ENCODE data around the gene TRPM3. TPM values are rescaled to one million over a fixed set of nuclear protein-coding genes. Genes with fewer than 3 reads are reported as not detected.
"Not testable (repeated sequence)": the region's sequence is repeated elsewhere in the genome, so short reads cannot be mapped to it uniquely, and the experiment has no call there.

The TRPM3 gene
- total RNA-seq, 1 donor from 2014 or later = 0.40 TPM

GRCh38 chr9:70765946-70766345 is 355.5 kb downstream of the TRPM3 start:
- DNase-seq (ENCODE audit: low read depth in 2 of 2) = no peak

- no peak for DNase-seq (ENCODE audit: low read depth in 2 of 2)
These were observed 360.2 kb downstream of the TRPM3 start for GRCh38 chr9:70761139-70761670.

GRCh38 chr9:70760228-70760627 is 361.2 kb downstream of the TRPM3 start:
- no peak for DNase-seq (ENCODE audit: low read depth in 2 of 2)

- DNase-seq (ENCODE audit: low read depth in 2 of 2) = no peak
These were observed 368.1 kb downstream of the TRPM3 start for GRCh38 chr9:70753311-70753710.

GRCh38 chr9:70749066-70749465 is 372.4 kb downstream of the TRPM3 start:
- DNase-seq (ENCODE audit: low read depth in 2 of 2) = no peak

GRCh38 chr9:70747261-70747718 is 374.1 kb downstream of the TRPM3 start:
- DNase-seq (ENCODE audit: low read depth in 2 of 2) = no peak

DNA sequence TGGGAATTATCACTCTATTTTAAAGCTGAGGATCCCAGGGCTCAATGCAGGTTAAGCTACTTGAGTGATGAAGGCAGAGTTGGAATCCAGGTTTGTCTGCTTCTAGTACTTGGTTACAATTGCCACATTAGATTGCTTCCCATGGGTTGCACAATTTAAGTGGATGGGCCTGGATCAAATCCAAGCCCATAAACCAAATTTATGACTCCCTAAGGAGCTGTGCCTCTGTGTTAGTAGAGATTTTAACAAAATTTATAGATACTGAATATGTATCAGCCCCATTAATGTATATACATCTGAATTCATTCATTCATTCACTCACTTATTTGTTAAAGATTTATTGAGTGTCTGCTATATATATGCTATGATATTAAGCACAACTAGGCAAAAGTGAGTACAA is 374.7 kb downstream of the TRPM3 start:
- no peak for DNase-seq (ENCODE audit: low read depth in 2 of 2)

- DNase-seq (ENCODE audit: low read depth in 2 of 2) = no peak
These were observed 375.1 kb downstream of the TRPM3 start for GRCh38 chr9:70746316-70746715.

- DNase-seq (ENCODE audit: low read depth in 2 of 2) = not testable (repeated sequence)
These were observed 396.6 kb downstream of the TRPM3 start for GRCh38 chr9:70724794-70725193.

- DNase-seq (ENCODE audit: low read depth in 2 of 2) = not testable (repeated sequence)
These were observed 397.4 kb downstream of the TRPM3 start for GRCh38 chr9:70724025-70724424.

DNA sequence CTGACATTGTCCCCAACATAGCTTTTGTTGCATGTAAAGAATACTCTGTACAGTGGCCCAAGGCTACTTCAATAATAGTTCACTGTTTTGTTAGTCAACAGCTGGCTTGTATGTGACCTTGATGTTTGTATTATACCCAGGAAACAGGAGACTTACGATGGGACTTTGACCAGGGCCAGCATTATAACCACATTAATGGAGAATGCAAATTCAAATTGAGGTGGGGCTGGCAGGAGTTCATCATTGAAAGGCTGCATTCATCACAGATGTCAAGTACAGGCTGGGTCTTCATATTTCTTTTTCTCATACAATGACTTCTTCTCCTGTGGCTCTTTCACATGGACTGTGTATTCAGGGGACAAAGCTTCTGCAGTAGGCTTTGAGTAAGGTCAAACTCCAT is 414.6 kb downstream of the TRPM3 start:
- DNase-seq (ENCODE audit: low read depth in 2 of 2) = not testable (repeated sequence)

GRCh38 chr9:70701163-70701562 is 420.3 kb downstream of the TRPM3 start:
- DNase-seq (ENCODE audit: low read depth in 2 of 2) = no peak

DNA sequence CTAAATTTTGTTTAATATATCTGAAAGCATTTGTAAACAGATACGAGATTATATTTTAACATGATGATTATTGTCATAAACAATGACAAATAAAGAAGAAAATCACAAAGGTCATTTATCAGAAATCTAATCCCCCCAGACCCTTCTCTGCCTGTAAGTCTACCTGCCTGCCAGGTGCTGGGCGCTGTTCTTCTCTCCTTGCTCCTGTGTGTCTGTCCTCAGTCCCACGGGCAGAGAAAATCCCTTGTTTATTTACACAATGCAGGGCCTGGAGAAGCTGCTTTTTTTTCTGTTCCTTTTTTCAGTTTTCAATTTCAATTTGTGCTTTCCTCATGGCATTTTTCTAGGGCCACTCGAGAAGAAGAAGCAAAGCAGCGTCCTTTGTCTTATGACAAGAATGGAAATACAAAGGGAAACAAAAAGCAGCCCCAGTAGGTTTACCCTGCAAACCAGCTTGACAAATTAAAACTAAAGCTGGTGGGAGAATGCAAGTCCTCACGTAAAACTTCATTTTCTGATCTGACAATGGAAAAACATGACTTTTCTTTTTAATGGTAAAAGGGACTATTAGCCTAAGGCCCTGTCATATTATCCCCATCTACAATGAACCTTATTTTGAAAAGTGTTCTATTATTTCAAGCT is 424.6 kb downstream of the TRPM3 start:
- DNase-seq (ENCODE audit: low read depth in 2 of 2) = no peak

- no peak for DNase-seq (ENCODE audit: low read depth in 2 of 2)
These were observed 426.7 kb downstream of the TRPM3 start for GRCh38 chr9:70694758-70695157.

DNA sequence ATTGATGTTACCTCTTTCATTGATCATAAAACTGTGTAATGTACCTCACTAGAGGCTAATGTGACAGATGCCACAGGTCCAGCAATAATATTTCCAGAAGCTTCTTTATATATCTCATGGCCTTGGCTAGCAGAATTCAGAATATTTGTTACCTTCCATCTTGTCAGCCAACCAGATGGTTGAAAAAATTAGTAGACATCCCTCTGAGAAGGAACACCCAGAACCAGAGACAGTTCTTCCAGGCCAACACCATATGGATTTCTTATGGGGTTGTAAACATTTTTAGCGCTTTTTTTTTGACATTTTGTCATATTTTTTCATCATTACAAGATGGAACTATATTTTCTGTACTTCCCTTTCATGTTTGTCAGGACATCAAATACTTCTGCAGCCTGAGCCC is 428.2 kb downstream of the TRPM3 start:
- no peak for DNase-seq (ENCODE audit: low read depth in 2 of 2)

DNA sequence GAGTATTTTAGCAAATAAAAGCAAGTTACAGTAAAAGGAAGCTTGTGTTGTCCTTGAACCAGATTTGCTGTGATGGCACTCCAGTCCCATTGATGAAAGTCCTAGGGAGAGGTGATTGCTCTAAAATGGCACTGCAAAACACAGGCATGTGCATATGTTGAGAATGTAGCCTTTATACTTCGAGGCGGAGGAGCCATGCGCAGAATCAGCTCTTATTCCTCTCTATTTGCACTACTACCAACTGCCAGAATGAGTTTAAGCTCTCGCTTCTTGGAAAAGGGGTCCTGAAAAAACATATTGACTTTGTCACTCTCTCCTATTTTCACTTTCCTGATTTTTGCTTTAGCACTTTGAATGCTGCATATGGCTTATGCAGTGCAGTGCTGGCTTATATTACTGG is 429.0 kb downstream of the TRPM3 start:
- DNase-seq (ENCODE audit: low read depth in 2 of 2) = no peak

DNA sequence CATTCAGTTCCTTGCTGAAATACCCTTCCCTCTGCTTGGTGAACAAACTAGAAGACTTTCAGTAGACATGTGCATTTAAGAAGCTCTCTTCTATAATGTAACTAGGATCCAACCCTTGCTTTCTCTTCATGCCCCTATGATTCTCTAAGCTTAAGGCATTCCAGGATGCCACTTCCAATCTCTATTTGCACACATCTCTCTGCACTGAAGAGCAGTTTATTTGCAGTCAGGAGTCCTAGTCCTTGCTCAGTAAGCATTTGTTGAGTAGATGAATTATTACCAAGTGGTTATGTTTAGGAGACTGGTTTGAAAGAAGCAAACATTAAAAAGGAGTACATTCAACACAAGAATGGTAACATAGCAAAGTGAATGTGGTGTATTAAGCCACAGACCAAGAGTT is 432.7 kb downstream of the TRPM3 start:
- no peak for DNase-seq (ENCODE audit: low read depth in 2 of 2)

DNA sequence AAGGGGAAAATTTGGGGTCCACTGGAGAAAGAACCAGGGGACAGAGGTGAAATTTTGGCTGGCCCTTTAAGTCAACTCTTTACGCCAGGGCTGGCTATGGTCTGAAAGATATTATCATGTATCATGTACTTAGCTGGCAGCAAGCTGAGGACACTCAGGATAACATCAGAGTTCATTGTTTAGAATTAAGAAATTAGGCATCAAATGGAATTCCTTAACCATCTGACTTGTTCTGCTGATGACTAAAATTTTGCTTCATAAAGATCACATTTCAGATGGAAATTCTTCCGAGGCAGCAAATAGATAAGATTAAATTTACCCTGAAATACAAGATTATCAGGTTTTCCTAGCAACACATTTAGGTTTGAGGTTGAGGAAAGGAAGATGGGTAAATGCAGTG is 437.6 kb downstream of the TRPM3 start:
- DNase-seq (ENCODE audit: low read depth in 2 of 2) = no peak

DNA sequence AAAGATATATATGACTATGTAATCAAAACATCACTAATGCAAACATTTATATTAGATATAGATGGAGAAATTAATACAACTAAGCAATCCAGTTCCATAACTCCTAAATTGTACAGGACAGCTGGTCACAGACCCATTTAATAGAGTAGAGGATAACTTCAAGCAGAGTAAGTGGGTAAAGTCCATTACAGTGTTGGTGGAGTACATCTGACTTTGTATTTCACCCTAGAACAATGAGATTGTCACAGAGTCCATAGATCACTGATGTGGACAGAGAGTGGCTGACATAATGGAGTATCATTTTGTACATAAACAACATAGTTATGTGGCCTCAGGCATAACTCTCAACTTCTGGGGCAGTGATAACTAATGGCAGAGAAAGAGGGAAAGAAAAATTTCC is 439.1 kb downstream of the TRPM3 start:
- no peak for DNase-seq (ENCODE audit: low read depth in 2 of 2)

GRCh38 chr9:70679845-70680244 is 441.6 kb downstream of the TRPM3 start:
- DNase-seq (ENCODE audit: low read depth in 2 of 2) = no peak

- DNase-seq (ENCODE audit: low read depth in 2 of 2) = no peak
These were observed 443.3 kb downstream of the TRPM3 start for GRCh38 chr9:70678153-70678552.

GRCh38 chr9:70677055-70677735 is 444.2 kb downstream of the TRPM3 start:
- no peak for DNase-seq (ENCODE audit: low read depth in 2 of 2)

DNA sequence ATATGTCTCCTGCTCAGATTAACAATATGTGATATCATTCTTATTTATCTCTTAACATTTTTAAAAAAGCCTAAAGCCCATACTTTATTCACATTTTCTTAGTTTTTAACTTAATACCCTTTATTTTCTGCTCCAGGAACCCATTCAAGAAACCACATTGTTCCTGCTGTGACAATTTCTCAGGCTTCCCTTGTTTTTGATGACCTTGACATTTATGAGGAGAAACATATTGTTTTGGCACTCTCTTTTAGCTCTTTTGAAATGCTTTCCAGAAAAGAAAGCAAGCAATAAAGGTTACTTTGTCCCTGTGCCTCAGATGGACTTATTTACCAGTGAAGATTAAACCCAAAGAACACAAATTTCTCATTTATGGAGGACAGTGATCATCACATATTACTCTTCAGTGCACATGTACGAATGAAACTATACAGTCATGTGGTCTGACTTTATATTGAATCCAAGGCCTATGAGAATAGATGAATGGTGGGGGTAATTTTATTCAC is 445.5 kb downstream of the TRPM3 start:
- DNase-seq (ENCODE audit: low read depth in 2 of 2) = no peak
